IPS-18c (cell line): ENCODE results near the gene RPP25.
"Not testable (repeated sequence)": the region's sequence is repeated elsewhere in the genome, so short reads cannot be mapped to it uniquely, and the experiment has no call there.

Experiments used
- H3K4me3 ChIP-seq: 2 replicates; pipeline ENCODE4 v1.7.0; 2013; ENCODE audit warnings: low read depth, mild to moderate bottlenecking, low read length, moderate library complexity; ENCODE audit not compliant: insufficient read depth
- H3K9me3 ChIP-seq: one replicate; pipeline ENCODE4 v1.6.1; 2013; ENCODE audit warnings: mild to moderate bottlenecking, low read length, moderate library complexity; ENCODE audit not compliant: control insufficient read depth, insufficient read depth

RPP25 gene

DNA sequence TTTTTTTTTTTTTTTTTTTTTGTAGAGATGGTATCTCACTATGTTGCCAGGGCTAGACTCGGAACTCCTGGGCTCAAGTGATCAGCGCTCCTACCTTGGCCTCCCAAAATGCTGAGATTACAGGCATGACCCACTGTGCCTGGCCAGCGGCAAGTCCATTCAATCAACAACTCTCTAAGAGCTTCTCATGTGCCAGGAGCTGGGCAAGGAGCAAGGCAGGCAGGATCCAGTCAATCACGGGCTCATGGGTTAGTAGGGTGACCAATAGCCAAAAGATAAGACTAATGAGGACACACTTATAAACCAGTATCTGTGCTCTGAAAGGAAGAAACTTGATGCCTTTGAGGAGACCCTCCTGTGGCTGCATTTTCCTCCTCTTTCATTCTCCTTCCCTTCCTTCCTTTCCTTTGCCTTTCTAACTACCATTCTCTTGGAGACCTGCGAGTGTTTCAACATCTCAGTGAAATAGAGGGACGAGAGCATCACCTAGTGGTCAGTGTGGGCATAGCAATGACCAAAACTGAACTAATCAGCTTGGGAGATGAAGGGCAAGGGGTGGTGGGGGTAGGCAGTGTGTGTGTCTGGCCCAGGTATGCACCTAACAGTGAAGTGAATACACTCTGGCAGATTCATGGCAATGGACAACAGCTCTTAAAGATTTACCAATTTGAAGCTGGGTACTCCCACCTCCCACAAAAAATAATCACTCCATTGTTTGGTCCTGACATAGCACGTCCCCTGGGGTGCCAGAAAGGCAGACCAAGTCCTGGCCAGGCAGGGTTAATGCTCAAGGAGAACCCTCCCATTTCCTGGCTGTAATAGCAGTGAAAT lies 6.3 kb downstream of the RPP25 start:
- H3K9me3 ChIP-seq, result peaks cover 3% of the 10 kb centered on the region
- H3K4me3 ChIP-seq, result no peak overlapping the region

DNA sequence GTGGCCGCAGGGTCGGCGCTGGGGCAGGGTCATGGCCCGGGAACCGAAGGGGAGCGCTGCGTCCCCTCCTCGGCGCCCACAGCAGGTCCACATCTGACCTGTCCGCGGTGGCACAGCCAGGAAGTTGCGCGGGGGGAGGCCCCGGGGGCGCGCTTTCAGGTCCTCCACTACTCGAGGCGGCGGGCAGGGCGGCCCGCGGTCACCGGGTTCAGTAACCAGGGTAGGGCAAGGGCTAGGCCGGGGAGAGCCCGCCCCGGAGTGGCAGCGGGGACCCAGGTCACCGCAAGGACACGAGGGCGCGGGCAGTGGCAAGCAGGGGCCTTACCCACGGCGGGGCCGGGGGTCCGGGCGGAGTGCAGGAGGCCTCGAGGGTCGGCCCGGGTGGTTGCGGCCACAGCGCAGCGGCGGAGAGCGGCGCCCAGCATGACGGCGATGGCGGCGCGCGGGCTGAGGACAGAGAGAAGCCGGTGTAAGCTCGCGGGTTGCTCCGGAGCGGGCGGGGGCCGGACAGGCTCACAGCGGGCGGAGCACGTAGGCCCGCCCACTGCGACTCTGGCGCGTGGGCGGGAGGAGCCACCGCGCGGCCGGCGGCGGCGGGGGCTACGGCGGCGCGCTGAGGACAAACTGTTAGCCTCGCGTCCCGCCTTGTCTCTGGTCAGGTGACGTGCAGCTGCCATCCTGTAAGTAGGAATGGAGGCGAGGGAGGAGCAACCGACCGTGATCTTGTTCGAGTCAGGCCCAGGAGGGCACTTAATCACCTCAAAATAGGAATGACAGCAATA lies 18.8 kb downstream of the RPP25 start, which contains the start of gene COX5A:
Gene COX5A (minus strand): TSS at position 484 of the 782 bp plus-strand sequence. CDS start 59 bp downstream, at position 425.
- Histone ChIP-seq H3K4me3 (peak within 1 kb of the TSS; percentile 100), H3K9me3 (no peaks in the 10 kb centered on the region)

DNA sequence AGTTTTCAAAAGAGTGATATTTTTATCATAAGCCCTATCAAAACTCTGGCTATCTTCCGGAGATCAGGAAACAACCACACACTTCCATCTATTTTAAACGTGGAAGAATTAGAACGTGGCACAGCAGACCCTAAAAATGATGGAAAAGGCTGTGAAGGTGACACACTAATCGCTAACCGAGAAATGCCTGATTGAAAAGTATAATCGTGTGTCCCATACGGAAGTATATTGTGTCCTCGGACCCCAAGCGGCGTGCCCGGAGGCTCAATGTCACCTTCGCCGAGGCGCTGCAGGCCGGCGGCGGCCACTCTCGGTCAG lies 19.3 kb downstream of the RPP25 start:
- Histone ChIP-seq H3K9me3 (no peaks in the 10 kb centered on the region), H3K4me3 (peak overlapping the region; percentile 100)

DNA sequence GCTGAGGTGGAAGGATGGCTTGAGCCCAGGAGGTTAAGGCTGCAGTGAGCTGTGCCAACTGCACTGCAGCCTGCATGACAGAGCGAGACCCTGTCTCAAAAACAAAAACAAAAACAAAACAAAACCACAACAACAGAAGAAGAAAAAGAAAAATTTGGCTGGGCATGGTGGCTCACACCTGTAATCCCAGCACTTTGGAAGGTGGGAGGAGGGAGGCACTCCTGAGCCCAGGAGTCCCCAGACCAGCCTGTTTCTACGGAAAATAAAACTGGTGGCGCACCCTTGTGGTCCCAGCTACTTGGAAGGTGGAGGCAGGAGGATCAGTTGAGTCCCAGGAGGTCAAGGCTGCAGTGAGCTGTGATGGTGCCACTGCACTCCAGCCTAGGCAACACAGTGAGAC lies 21.4 kb downstream of the RPP25 start:
- not testable (repeated sequence) for H3K4me3 ChIP-seq, H3K9me3 ChIP-seq

DNA sequence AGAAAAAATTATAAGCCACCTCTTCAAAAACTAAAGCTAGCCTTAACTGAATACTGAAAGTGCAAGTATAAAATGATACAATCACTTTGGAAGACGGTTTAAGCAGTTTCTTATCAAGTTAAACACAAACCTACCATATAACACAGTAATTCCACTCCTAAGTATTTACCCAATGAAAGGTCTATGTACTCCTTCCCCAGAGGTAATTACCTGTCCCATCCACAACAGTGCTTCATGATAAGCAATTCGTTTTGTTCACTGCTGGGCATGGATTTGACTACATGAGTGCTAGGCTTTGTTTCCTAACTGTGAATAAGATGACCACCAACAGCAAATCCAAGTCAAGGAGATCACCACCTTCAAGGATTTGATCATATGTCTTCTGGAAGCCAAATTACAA lies 23.0 kb downstream of the RPP25 start:
- H3K4me3 ChIP-seq, result no peak overlapping the region
- H3K9me3 ChIP-seq, result no peaks in the 10 kb centered on the region

DNA sequence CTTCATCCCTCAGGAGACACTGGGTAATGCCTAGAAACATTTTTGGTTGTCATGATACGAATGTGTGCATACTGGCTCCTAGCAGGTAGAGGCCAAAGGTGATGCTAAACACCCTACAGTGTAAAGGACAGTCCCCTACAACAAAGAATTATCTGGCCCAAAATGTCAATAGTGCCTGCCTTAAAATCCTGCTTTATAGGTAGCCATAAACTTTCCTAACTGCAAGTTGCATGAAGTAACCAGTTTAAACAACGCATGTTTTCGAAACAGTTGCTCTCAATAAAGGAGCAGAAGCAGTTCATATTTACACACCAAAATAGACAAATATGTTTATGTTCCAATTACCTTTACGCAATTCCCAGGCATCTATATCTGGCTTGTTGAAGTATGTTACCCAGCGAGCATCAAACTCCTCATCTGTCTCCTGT lies 27.8 kb downstream of the RPP25 start:
- Histone ChIP-seq H3K4me3 (no peak overlapping the region), H3K9me3 (no peaks in the 10 kb centered on the region)

DNA sequence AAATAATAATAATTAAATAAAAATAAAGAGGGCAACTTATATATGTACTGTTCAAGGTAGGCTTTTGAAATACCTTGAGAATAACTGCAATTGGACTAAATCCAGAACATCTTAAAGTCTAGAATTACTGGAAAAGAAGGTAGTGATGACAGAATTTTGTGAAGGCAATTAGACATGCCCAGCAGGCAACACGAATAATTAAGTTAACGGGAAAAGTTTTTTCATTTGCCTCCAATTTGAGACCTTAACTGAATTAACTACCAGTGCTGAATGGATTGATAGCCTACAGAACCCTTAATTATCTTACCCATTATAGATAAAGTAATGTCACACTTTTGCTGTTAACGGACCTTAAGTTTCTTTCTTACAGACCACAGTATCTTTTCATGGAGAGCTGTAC lies 32.0 kb downstream of the RPP25 start:
- H3K9me3 ChIP-seq, result no peaks in the 10 kb centered on the region
- no peak overlapping the region for H3K4me3 ChIP-seq

DNA sequence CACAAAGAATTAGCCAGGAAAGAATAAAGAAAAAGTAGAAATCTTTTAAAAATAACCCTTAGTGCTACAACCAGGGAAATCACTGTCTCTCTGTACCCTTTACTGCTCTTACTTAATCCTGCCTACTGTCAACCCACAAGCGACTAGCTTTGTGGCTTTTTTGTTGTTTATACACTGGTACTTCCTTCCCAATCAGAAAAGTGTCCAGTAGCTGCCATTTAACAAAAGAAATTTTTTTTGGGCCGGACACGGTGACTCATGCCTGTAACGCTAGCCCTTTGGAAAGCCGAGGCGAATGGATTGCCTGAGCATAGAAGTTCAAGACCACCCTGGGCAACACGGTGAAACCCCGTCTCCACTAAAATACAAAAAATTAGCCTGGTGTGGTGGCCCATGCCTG lies 36.1 kb downstream of the RPP25 start:
- H3K4me3 ChIP-seq, result no peak overlapping the region
- H3K9me3 ChIP-seq, result no peaks in the 10 kb centered on the region

DNA sequence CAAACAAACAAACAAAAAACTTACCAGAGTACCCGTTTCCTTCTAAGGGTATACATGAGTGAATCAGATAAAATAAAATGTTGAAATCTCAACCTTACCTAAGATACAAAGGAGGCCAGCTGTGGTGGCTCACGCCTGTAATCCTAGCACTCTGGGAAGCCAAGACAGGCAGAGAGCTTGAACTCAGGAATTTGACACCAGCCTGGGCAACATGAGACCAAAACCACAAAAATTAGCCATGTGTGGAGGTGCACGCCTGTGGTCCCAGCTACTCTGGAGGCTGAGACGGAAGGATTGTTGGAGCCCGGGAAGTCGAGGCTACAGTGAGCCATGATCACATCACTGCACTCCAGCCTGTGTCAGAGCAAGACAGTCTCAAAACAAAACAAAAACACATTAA lies 38.9 kb downstream of the RPP25 start:
- H3K4me3 ChIP-seq, result no peak overlapping the region
- no peaks in the 10 kb centered on the region for H3K9me3 ChIP-seq

DNA sequence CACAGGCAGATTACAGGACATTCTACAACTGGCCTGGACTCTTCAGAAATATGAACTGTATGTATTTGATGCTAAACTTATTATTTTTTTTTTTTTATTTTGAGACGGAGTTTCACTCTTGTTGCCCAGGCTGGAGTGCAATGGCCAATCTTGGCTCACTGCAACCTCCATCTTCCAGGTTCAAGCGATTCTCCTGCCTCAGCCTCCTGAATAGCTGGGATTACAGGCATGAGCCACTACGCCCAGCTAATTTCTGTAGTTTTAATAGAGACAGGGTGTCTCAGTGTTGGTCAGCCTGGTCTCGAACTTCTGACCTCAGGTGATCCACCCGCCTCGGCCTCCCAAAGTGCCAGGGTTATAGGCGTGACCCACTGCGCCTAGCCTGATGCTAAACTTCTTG lies 42.8 kb downstream of the RPP25 start:
- not testable (repeated sequence) for H3K4me3 ChIP-seq, H3K9me3 ChIP-seq

DNA sequence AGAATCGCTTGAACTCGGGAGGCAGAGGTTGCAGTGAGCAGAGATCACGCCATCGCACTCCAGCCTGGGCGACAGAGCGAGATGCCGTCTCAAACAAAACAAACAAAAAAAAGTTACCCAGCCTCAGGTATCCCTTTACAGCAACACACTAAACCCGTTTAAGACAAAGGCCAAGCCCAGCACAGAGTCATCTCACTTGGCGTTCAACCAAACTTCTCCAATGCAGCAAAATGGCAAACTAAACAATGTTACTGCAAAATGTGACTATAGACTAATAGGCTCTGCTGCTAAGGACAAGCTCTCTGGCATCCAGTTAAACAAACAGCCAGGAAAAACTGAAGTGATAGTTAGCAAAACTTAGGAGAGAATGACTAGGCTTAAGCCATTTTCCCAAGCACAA lies 43.5 kb downstream of the RPP25 start:
- Histone ChIP-seq H3K4me3 (no peak overlapping the region), H3K9me3 (no peaks in the 10 kb centered on the region)

DNA sequence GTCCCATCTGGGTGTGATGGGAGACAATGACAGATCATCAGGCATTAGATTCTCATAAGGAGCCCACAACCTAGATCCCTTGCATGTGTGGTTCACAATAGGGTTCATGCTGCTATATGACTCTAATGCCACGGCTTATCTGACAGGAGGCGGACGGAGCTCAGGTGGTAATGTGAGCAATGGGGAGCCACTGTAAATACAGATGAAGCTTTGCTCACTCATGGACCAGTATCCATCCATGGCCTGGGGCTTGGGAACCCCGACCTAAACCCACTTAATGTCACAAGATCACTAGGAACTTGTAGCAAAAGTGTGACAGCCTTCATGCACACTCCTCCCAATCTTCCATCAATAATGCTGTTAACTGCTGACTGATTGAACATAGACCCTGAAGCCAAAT lies 47.9 kb downstream of the RPP25 start:
- no peak overlapping the region for H3K4me3 ChIP-seq
- no peaks in the 10 kb centered on the region for H3K9me3 ChIP-seq

DNA sequence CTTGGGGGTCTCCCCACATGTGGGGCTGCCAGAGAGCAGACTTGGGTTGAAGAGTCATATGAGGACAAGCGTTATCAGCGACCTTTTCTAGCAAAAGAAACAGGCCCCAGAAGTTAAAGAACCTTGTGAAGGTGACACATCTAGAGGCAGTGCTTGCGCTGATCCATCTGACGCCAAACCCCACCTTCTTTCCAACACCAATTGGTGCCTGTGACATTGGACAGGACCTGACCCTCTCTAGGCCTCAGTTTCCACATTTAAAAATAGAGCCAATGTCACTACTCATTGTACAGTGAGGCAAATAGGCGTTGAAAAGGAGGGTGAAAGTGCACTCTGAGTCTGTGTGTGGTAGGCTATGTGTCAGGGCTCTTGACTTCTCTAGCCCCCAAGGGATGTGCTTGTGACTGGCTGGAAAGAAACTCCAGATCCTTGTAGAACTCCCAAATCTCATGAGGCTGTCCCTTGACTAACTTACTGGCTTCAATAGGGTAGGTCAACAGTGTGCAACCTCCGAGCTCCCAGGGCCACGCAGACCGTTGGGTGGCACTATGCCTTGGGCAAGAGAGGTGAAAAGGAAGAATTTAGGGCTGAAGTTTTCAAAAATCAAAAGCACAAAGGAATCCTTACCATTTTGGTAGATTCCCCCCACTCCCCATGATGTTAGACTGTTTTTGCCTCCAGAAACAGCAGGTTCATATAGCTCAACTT lies 49.3 kb downstream of the RPP25 start:
- no peaks in the 10 kb centered on the region for H3K9me3 ChIP-seq
- peak overlapping the region; percentile 87 for H3K4me3 ChIP-seq

DNA sequence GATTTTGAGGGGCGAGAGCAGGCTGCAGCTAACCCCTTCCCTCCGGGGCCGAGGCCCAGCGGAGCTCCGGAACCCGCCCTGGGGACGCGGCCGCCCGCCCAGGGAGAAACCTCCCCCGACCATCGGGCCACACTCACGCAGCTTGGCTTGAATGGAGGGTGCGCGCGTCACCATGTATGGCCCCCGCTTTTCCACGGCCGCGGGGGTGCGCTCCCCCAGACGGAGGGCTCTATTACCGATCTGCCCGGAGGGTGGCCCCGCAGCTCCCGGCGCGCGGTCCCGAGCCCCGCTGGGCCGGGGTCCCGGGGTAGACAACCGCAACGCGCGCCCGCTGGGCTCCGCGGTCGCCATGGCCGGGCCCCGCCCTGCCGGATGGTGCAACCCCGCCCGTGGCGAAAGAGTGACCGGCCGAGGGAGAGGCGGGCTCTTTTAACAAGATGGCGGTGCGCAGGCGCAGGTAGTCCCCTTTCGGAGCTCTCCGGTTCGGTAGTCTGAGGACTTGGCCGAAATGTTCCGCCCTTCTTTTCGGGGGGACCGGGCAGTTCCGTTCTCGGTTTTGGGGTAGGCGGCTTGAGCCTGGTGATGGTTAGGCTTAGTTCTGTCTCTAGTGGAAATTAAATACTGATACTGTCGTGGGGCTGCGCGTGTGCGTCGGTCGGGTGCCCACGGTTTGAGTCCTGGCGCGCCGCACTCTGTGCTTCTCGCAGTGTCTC lies 50.0 kb downstream of the RPP25 start, which contains the start of gene FAM219B:
Gene FAM219B (minus strand): TSS at position 402 of the 713 bp plus-strand sequence. CDS start 51 bp downstream, at position 351.
- H3K9me3 ChIP-seq, result no peaks in the 10 kb centered on the region
- H3K4me3 ChIP-seq, result peak within 1 kb of the TSS; percentile 87

DNA sequence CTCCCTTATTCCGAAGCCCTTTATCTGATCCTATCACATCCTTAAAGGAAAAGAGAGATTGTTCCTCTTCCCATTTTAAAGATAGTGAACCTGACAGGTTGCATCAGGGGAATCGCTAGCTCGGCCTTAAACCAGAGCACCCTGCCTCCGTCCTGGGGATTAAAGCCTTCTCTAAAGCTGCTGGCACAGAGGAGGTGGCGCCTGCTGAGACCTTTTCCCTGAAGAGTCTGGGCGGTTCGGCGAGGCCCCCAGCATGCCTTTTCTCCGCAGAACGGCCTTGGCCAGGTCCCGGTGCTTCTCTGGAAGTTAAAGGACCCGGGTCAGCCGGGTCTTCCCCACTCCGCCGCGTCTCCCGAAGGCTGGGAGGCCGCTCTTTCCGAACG lies 50.5 kb downstream of the RPP25 start:
- H3K9me3 ChIP-seq, result no peaks in the 10 kb centered on the region
- H3K4me3 ChIP-seq, result peak overlapping the region; percentile 87
